GM20000 (cell line): ENCODE data around the gene COLEC12.

ENCODE experiments used
- DNase-seq: peaks from one replicate; pipeline ENCODE4 v3.0.0; 2012; ENCODE audit warnings: low spot score
- TF ChIP-seq, protein P1 (sequence below): IDR thresholded peaks from 2 replicates; pipeline ENCODE4 v1.5.1; 2012; ENCODE audit warnings: mild to moderate bottlenecking, control low read depth; ENCODE audit errors: extremely low read depth, missing control alignments

Gene COLEC12

DNA sequence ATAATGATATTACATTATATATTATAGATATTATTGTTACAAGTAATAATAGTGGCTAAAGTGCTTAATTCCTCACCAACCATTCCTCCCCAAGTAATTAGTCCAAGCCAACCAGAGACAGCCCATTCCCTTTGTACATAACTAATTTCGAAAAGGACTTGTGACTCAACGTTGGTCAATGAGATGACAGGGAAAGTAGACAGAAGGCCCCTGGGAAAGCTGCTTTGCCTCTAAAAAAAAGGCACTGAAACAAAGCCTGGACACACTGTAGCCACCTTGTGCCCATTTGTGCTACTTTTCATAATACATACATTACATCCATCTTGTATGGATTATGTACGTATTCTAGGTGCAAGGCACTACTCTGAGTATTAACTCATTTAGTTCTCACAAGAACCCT lies 28.8 kb downstream of the COLEC12 start:
- TF ChIP-seq, protein P1, sequence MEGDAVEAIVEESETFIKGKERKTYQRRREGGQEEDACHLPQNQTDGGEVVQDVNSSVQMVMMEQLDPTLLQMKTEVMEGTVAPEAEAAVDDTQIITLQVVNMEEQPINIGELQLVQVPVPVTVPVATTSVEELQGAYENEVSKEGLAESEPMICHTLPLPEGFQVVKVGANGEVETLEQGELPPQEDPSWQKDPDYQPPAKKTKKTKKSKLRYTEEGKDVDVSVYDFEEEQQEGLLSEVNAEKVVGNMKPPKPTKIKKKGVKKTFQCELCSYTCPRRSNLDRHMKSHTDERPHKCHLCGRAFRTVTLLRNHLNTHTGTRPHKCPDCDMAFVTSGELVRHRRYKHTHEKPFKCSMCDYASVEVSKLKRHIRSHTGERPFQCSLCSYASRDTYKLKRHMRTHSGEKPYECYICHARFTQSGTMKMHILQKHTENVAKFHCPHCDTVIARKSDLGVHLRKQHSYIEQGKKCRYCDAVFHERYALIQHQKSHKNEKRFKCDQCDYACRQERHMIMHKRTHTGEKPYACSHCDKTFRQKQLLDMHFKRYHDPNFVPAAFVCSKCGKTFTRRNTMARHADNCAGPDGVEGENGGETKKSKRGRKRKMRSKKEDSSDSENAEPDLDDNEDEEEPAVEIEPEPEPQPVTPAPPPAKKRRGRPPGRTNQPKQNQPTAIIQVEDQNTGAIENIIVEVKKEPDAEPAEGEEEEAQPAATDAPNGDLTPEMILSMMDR = no peak
- no peak for DNase-seq

DNA sequence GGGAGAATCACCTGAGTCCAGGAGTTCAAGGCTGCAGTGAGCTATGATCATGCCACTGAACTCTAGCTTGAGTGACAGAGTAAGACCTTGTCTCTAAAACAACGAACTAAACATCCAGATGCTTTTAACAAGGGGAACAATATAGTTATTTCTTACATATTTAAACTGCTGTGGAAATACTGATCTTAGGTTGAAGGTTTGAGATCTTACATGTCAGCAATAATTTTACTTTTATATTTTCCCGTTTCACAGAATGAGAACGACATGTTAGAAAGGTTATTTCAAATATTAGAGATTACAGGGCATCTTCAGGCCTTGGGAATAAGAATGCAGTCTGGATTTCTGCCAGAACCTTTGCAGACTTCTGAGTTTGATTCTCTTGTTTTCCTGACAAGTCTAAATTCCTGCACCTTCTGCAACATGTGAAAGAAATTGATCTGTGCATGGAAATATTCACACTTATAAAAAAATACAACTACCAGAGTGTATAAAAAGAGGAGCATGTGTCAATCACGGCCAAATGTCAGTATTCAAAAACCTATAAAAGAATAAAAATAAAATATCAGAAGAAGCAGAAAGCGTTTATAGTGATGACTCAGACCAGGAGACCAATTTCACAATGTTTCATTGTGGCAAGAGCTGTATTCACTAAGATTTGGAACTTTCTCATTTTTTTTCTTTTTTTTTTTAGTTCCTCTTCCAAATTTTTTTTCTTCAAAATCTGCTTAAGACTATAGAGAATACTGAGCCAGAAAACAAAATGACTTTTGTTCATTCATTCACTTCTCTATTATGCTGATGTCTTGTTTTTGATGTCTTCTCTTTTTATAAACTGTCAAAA lies 29.6 kb downstream of the COLEC12 start:
- TF ChIP-seq, protein P1 = no peak
- DNase-seq = no peak

DNA sequence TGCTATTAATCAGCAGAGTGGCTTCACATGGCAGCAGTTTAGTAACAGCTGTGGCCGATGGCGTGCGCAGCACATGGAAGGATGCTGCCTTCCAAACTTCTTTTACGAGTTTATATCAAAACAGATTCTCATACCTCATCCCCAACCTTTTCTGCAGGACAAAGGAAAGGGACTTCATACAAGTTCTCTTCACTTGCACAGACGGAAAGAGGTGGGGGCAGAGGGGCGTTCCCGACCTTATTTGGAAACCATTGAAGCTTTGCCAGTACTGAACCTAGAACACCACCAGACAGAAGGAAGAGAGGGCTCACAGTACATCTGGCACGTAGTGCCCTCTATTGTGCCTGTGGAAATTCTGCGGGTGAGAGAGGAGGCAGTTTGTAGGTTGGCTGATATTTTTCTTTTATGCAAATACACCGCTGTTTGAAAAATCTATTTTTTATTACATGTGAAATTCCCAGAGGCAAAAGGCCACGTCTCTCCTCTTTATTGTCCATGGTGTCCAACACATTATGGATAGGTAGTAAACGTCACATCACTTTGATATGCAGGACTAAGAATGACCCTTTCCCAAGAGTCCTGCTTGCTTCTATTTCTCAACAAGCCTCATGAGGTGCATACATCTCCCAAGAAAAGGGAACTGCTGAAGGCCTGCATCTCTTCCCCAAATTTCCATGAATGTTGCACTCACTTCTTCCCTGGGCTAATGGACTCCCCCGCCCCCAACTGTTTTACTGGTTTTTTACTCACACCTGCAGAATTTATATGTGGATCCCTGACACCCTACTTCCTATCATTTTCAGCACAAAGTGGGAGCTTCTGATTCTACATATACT lies 31.3 kb downstream of the COLEC12 start:
- DNase-seq = no peak
- TF ChIP-seq, protein P1 = no peak

DNA sequence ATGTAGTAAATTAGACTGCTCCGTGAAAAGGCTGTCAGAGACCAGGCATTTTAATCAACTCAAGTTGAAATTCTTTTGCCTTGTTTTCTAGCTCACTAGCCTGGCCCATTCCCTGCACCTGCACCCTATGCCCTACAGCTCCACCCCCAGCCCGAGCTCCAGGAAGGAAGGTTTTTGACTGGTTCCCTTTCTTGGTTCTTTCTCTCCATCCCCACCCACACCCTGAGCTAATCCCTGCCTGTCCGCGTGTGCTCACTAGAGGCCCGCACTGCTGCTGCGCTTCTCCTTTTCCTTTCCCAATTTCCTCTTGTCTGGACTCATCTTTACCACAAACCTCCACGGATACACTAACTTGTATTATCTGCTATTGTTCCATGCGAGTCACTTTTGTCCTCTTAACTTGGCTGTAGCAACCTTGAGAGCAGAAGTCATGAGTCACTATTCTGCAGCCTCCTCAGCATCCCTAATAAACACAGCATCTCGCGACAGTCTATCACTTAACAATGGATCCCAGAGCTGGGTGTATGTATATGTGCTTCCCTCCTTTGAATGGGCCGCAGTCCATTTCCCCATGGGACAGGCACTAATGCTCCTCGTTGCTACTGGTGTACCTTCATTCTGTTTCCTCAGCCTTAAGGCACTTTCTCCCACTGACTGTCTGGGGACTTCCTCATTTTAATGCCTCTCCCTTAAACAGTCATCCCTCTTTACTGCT lies 36.5 kb downstream of the COLEC12 start:
- TF ChIP-seq, protein P1 = no peak
- DNase-seq = no peak

DNA sequence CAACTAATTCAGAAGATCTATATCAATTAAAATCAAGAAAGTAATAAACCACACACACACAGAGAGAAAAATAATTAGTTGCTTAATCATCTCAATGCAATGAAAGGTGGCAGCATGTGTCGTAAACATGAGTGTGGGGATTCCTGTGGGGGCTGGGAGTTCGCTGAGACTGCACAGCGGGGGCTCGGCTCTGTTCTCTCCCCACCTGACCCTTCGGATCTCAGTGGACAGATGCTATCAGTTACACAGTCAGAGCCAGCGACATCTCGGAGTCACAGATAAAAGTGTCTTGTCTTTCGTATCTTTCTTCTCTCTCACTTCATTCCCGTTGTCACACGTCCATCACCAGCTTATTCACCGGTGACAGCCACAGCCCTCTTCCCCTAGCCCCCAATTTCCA lies 37.1 kb downstream of the COLEC12 start:
- no peak for DNase-seq
- TF ChIP-seq, protein P1 = no peak

DNA sequence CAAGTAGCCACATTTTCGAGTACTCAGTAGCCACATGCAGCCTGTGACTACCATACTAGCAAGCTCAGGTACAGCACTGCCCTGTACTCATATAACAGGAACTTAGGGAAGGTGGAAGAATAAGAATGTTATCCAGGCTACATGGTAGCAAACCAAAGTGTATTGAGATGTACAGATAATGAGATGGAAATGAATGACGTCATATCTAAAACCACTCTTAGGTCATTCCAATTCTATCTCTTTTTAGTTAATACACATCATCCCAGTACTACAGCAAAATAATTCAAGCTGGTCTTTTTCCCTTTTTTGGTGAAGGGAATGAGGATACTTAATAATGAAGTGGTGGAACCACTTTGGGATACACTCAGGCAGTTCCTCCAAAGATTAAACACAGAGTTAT lies 38.7 kb downstream of the COLEC12 start:
- TF ChIP-seq, protein P1 = no peak
- no peak for DNase-seq

DNA sequence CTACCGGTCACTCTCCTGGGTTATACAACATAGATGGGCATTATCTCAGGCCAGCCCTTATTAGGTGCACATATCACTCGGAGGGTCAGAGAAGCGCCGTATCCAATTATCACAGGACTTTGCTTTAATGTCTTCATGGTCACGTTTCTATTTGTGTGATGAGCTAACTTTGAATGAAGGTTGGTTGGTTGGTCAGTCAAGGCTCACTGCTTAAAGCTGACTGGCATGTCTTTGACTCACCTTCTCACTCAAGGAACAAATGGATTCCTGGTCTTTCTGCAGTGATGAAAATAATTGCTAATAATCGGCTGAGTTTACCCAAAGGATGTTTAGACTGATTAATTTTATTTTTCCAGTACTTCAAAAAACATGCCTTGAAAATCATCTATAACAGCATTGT lies 39.7 kb downstream of the COLEC12 start:
- TF ChIP-seq, protein P1 = no peak
- DNase-seq = no peak
